CD4-positive, alpha-beta T cell treated with Interferon alpha-2 for 1 hour (primary cell): Measurements from ENCODE around the gene RGS7.
"Not testable (repeated sequence)": the region's sequence is repeated elsewhere in the genome, so short reads cannot be mapped to it uniquely, and the experiment has no call there.

ENCODE experiments used
- DNase-seq, 2 donors: peaks; one replicate each; pipeline ENCODE4 v3.0.0-alpha.2; 2020 to 2022

The RGS7 gene

DNA sequence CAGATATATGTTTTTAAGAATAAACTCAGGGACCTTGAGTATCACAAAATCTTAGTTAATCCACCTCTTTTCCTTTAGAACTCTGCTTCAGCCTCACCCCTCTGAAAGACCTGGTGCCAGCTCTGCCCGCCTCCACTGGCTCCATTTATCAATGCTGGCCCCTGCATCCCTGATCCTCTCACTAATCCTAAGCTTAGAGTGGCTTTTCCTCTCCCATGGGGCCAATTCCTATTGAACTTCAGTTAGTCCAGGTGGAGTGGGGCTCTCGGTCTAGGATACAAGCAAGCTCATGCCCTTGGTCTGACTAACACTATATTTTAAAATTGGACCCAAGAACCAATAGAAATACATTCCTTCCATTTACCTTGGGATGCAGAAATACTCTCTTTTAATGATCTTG lies 87.0 kb downstream of the RGS7 start:
- DNase-seq: no peak

DNA sequence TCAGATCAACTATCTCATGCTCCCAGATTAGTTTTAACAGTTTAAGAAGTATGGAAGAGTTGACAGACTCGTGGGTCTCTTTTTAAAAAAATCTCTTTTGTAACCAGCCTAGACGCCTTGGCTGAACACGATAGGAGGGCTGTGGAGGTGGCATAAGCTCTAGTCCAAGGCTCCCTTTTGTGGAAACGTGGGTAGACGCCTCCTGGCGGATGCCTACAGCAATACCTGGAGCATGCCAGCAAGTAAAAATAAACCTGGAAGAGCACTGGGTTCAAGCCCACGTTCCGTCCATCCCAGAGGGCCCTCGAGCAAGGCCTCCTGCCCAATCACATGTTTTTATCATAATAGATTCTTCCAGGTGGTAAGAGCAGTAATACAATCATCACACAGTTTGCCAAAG lies 87.9 kb downstream of the RGS7 start:
- no peak for DNase-seq

DNA sequence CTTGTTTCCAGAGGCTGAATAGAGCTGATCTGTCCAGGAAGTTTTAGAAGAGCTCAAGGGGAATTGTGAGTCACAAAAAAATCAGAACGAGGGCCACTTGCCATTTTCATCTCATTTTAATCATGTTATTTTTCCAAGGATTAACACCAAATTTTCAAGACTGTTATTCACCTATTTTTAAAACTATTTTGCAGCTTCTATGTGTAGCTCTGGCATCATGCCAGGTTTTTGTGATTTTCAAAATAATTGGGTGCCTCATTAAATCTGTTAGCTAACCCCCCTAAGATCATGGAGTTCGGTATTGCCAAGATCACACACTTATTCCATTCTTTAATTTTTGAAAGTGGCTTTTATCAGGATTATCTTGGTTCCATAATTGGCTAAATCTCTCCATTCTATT lies 90.9 kb downstream of the RGS7 start:
- no peak for DNase-seq

DNA sequence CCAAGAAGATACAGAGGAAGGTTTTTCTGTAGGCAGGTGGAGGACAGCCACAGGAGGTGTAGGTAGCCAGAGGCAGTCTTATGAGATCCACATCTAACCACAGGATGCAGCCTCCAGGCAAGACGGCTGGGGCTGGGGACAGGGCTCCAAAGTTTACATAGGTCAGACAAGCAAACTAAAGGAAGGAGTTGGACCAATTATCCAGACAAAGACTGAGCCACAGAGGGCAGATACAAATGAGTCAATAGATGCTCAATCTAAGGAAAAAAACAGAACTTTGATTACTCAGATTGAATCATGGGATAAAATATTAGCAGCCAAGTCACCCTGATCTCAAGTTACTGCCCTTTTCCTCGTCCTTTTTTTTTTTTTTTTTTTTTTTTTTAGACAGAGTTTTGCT lies 91.6 kb downstream of the RGS7 start:
- no peak for DNase-seq

DNA sequence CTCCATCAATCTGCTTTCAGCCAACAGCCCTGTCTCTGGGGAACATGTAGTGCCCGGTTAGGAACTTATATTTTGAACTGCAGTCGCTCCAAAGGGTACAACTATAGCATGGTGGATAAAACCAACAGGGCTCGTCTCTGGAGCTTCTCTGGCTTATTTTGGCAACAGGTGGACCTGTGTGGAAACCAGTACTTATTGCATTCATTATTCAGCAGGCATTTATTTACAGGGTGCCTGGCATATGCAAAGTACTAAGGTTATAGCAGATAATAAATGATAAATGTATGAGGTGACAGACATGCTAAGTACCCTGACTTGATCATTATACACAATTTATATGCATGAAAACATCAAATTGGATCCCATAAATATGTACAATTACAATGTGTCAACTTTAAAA lies 93.7 kb downstream of the RGS7 start:
- DNase-seq: no peak

DNA sequence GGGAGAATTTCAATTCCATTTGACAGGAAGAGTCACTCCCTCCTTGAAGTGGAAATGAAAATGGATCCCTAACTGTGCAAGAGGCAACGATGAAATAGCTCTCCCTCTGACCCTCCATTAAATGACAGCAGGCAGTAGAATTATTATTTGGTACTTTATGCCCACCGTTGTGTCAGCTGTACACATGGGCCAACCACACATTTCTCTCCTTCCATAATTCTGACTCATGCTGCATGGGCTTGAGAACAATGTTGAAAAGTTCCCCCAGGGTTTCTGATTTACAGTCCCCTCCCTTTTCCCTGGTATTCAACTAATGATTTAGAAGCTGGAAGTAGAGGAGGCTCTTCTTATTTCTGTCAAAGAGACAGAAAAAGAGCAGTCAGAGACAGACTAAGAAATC lies 103.5 kb downstream of the RGS7 start:
- no peak for DNase-seq

DNA sequence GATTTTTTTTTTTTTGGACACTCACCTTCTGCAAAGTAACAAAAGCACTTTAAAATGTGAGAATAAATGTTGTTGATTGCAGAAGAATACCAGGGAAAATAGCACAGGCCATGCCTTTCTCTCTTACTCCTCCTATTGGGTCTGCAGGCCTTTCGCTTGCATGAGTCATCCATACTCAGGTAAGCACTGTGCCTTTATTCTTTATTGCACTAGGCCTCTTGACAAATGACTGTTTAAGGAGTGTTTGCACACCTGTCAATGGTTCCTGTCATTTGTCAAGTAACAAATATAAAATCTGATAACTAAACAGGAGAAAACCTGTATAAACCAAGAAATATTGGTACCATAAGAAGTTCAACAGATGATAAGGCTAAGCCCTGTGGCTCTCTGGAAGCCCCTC lies 106.5 kb downstream of the RGS7 start:
- no peak for DNase-seq

DNA sequence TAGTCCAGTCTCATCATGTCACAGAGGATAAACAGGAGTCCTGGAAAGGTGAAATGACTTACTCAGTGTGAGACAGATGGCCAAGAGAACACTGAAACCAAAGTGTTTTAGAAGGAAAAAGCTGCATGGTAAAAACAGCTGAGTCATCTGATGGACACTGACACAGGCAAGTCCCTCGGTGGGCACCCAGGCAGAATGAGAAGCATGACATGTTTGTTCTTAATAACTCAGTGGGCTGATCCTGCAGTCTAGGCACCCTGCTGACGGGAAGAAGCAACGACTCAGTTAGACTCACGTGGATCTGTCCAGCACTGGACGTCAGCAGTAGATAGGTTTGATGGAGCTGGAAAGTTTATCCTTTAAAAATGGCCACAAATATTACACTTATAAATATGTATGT lies 116.9 kb downstream of the RGS7 start:
- no peak for DNase-seq

DNA sequence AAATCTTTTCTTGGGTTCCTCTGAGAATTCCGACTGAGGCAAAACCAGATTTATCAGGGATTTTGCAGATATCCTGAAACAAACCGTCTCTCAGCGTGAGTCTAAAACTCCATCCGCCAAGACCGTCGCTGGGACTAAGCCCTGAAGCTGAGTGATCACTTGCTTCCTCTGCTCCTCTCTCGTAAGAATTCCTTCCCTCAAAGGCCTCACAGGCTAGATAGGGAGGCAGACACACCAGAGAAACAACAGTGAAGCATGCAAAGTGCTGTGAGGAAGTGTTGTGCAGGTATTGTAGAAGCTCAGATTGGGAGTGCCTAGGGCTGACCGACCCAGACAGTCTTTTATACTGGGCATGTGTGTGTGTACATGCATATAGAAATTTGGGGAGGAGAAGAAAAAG lies 119.1 kb downstream of the RGS7 start:
- DNase-seq: no peak

DNA sequence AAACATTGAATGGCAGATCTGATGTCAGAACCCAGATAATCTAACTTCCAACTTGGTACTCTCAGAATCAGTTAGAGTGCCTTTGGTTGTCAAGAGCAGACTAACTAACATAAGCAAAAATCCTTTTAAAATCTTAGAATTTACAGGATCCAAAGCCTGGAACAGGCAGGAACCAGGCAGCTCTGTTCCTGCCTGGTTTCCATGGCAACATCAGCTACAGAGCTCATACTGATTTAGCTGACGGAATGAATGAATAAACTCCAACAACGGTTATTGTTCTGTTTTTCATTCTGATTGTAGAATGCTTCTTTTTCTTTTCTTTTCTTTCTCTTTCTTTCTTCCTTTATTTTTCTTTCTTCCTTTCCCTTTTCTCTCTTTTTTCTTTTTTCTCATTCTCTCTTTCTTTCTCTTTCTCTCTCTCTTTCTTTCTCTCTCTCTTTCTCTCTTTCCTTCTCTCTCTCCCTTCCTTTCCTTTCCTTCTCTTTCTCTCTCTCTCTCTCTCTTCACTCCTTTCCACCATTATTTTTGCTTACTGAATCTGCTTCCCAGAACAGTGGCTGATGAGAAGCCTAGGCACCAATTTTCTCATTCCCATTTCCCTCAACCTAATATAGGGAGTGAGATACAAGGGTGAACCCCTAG lies 121.6 kb downstream of the RGS7 start:
- DNase-seq: no peak

DNA sequence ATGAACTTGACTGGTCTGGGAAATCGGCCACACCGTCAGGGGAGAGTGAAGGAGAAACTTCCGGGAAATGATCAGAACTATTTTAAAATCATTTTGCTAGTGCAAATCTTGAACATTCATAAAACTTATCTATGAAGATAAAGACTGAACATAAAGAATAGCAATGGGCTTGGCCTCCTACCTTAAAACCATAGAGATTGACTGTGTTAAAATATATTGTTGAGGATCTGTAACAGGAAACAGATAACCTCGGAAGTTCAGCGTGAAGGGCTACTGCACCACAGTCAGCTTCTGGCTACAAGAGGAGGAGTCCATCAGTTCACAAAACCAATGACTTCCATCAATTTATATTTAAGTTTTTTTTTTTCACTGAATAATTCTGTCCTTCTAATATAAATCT lies 127.3 kb downstream of the RGS7 start:
- no peak for DNase-seq

DNA sequence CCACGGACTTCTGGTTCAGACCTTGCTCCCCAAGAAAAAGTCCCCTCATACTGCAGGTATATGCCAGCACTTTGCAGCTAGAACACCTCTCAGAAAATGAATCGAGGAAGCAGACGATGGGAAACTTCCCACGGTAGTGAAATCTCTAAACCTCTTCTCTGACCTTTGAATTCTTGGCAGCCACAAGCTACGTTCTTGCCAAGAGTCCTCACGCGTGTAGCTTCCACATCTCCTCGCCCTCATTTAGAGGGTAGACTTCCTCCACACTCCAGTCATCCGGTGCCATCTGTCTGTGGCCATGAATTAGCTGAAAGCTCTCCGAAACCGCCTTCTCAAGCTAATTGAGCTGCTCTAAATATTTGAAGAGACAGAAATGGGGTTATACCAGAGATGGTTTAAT lies 127.8 kb downstream of the RGS7 start:
- no peak for DNase-seq

DNA sequence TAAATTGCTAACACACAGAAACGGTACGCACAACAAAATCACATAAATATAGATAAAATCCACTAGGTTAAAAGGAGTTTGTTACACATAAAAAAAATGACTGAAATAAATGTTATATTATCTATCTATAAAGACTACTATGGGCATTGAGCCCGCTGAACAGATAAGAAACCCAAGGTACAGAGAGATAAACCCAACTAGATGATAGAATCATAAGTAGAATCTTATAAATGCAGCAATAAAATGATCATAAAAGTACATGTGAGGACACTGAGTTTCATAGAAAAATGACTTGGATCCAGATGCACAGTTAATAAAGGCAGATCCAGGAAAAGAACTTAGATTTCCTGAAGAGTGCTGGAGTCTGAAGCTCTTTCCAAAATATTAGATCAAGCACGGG lies 128.7 kb downstream of the RGS7 start:
- DNase-seq: no peak

DNA sequence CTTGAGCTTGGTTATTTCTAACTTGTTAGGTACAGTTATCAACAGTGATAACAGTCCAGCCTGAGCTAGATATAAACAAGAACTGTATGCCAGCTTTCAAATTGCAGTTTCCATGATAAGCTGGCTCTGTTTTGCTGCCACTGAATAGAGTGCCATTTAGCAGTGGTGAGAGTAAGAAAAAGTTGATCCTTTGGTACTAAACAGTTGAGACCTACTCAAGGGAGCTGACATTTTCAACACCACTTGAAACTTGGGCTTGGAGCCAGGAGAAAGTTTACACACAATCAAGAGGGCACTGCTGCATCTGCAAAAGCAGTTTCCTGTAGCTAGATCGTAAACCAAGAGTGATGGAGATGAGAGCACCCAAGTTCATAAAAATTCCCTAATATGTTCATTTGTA lies 131.3 kb downstream of the RGS7 start:
- no peak for DNase-seq

DNA sequence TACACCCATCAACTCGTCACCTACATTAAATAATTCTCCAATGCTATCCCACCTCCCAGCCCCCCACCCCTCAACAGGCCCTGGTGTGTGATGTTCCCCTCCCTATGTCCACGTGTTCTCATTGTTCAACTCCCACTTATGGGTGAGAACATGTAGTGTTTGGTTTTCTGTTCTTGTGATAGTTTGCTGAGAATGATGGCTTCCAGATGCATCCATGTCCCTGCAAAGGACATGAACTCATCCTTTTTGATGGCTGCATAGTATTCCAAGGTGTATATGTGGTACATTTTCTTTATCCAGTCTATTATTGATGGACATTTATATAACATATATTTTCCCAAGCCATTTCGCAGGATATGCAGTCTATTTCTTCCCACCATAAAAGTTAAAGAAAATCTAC lies 132.8 kb downstream of the RGS7 start:
- DNase-seq: not testable (repeated sequence)

DNA sequence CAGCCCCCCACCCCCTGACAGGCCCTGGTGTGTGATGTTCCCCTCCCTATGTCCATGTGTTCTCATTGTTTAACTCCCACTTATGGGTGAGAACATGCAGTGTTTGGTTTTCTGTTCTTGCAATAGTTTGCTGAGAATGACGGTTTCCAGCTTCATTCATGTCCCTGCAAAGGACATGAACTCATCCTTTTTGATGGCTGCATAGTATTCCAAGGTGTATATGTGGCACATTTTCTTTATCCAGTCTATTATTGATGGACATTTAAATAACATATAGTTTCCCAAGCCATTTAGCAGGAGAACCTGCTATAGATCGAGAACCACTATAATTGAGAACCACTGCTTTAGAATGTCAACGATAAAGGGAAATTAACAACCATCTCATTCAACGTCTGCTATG lies 134.2 kb downstream of the RGS7 start:
- not testable (repeated sequence) for DNase-seq

DNA sequence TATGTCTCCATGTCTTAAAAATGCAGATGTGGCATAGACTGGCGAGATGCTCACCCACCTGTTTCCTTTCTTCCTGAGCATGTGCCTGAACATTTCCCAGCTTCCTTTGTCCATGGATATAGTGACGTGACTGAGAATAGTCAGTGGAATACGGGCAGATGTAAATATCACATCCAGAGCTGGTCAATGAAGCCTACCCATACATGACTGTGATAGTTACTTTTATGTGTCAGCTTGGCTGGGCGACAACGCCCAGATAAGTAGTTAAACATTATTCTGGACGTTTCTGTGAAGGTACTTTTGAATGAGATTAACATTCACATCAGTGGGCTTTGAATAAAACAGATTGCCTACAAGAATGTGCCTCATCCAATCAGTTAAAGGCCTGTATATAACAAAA lies 135.7 kb downstream of the RGS7 start:
- DNase-seq: no peak

DNA sequence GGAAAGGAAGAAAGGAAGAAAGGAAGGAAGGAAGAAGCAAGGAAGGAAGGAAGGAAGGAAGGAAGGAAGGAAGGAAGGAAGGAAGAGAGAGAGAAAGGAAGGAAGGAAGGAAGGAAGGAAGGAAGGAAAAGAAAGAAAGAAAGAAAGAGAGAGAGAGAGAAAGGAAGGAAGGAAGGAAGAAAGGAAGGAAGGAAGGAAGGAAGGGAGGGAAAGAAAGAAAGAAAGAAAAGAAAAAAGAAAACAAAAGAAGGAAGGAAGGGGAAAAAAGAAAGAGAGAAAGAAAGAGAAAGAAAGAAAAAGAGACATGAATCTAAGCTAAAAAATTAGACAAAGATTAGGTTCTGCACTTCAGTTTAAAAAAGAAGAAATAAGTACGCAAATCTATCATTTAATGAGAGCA lies 136.1 kb downstream of the RGS7 start:
- not testable (repeated sequence) for DNase-seq

DNA sequence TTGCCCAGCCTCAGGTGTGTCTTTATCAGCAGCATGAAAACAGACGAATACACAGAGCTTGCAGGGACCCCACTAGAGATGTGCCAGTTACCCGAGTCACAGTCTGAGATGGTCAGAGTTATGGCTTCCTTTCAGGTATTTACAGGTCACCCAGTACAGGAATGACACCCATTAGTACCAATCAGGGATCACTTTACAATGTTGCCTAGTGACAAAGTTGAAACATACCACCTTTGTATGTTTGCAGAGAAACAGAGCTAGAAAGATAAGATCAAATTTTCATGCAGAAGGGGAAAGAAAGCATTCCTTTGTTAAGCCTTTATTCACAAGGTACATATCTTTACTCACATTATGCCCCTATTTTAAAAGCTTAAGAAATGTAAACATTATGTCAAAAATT lies 137.6 kb downstream of the RGS7 start:
- no peak for DNase-seq

DNA sequence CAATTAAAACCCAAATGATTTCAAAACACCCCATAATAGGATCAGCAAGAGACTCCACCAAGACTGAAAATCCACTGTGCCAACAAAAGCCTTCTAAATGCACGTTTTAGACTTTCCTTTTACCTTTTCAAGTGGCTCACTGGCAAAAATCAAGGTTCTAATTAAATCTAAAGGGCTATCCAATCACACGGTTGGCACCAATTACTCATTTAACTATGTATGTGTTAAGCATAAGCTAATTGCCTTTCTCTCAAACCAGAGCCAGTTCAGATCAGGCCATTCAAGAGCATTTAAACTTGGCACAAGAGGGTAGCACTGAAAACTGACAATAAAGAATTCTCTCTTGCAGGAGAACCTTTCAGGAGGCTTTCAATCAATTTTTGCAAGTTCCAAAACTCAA lies 139.5 kb downstream of the RGS7 start:
- no peak for DNase-seq

DNA sequence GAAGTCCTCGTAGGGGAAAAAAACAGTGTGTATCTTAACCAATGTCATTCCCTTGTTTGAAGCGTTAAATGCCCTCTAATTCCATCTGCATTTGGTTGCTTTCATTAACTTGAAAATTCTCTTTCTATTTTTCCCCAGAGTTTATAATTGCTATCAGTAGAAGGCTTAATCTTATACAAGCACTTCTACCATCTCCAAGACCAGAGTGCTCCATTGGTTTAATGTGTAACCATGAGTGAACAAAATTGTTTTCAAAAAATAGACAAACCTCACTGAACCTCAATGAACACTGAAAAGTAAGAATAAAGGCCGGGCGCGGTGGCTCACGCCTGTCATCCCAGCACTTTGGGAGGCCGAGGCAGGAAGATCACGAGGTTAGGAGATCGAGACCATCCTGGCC lies 141.3 kb downstream of the RGS7 start:
- no peak for DNase-seq

DNA sequence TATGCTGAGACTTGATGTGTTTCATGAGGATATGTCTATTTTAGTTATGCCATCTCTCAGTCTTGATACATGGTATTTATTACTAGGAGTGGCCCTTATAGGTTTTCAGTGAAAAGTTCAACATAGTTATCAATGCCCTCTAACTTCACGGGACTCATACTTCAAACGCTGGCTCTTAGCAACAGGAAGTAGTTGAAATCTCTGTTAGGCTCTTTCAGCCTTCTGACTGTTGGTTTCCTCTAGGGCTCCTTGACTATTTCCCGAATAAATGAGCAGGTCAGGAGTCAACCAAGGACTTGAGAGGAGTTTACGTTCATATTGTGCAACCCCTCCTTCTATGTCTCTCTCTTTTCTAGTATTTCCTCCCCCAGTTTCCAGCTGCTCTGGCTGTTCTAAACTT lies 141.8 kb downstream of the RGS7 start:
- DNase-seq: no peak

DNA sequence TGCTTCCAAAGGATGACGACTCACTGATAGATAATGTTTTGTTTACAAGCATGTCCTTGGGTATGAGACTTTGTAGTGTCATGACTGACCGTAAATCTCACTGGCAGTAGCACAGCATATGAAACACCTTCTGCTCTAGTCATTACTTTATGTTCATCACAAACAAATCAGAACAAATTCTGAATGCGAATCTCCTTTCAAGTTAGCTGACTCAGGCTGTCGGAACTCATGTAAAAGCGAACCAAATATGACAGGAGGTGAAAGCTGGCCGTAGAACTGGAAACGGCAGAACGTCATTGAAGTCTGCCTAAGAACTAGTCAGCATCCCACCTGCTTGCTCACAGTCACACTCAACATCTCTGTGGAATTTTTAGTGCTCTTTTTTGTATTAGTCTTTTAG lies 143.9 kb downstream of the RGS7 start:
- DNase-seq: no peak

DNA sequence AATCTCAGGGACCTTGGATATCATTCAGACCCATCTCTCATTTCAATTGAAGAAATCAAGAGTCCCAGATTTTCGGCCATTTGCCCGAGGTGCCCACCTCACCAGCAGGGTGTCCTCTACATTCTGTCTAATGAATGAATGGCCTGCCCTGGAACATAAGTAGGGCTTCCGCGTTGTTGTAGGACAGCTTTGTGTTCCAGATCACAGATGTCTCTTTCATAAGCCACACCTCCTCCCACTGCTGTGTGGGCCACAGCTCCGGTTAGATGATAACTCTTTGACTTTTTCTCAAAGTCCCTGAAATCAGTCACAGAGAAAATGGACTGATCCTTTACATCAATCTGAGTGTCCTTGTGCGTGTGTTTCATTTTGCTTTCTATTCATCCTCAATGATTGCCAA lies 144.4 kb downstream of the RGS7 start:
- no peak for DNase-seq

DNA sequence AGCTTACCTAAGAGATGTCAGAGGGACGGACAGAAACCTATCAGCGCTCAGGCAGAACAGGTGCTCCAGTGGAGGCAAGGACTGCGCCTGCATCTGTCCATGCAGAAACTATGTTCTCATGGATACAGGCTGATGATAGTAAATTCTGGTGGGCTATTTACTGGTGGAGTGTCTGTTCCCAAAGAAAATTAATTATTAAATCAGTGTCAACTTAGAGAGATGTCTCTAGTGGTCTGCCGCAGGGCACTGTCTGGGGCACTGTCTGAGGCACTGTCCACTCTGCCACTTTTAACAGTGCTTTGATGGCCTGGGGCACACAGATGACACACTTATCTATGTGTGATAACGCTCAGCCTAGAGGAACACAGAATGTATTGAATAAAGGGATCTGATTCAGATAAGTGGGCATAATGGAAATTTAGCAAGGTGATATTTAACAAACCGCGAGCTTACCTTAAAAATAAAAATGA lies 148.1 kb downstream of the RGS7 start:
- no peak for DNase-seq

DNA sequence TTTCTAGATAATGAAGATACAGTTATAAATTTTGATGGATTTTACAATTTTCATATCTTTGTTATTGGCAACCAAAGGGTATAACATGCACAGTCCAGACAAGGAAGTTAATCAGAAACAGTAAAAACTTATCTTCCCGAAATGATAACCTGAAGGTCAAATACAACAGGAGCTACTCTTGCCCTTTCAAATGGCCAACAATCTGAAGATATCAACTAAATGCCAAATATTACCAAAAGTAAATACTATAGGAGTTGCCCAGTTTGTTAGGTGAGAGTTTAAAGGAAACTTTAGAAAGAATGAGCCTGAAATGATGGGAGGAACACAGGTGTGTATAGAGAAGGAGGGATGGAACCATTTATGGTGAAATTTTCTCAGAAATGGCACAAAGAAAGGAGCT lies 153.2 kb downstream of the RGS7 start:
- no peak for DNase-seq
